ENCODE results near the gene ALOX5AP. TPM values are rescaled to one million over a fixed set of nuclear protein-coding genes. Genes with fewer than 3 reads are reported as not detected.

The ALOX5AP gene
- total and polyA plus RNA-seq, 10 of the 15 experiments (the other 5 are each of a cell fraction or from before 2014, with no cell fraction given), result 45.9 to 426 (median 109) TPM

- H3K9me3 ChIP-seq (replicated peaks; ENCODE audit: control insufficient read depth, insufficient read depth, low read length), result no peaks in the 10 kb centered on the region
- no peak overlapping the region for H3K27ac ChIP-seq (ENCODE audit: control insufficient read depth, insufficient read depth)
- no peaks in the 10 kb centered on the region for H3K27me3 ChIP-seq (replicated peaks in 1 of 2; ENCODE audit: control insufficient read depth in 2 of 2, insufficient read depth in 2 of 2, low read length in 1 of 2)
- no peak overlapping the region for H3K4me3 ChIP-seq
- H3K79me2 ChIP-seq (ENCODE audit: control insufficient read depth, insufficient read depth, low read length), result no peaks in the 10 kb centered on the region
- H3K36me3 ChIP-seq (ENCODE audit: control insufficient read depth in 2 of 2, insufficient read depth in 2 of 2, low read length in 1 of 2), result no peaks in the 10 kb centered on the region
- H3K4me2 ChIP-seq (ENCODE audit: control insufficient read depth, insufficient read depth), result no peak overlapping the region
- no peak overlapping the region for H3K9ac ChIP-seq (ENCODE audit: control insufficient read depth, insufficient read depth, low read length)
- no peaks in the 10 kb centered on the region for H3K4me1 ChIP-seq (ENCODE audit: control insufficient read depth, insufficient read depth, low read length)
- no TSS peak for BruUV-seq (replicated peaks)
- ChIA-PET POLR2A (no interaction called here), SMC1A (ENCODE audit: uncharacterized antibody, unreplicated experiment) (interaction anchor here (0.7 kb wide), 1 partner anchor 57 kb away, joined by 3 read pairs; no protein-coding TSS in a partner anchor), CTCF (interaction anchor here (1.1 kb wide), 1 partner anchor 14 kb away, joined by 3 read pairs; no protein-coding TSS in a partner anchor), RAD21 (ENCODE audit: unreplicated experiment) (no interaction called here)
- no peak for DNase-seq (ENCODE audit: low read depth, low spot score)
- intact Hi-C loops (cut with micrococcal nuclease; ENCODE audit: unreplicated experiment) (loop anchor here (5.0 kb wide), 1 partner anchor 56 kb away; no protein-coding TSS in a partner anchor), in situ Hi-C loops (cut with MboI) (no loop called here)
- H4K20me1 ChIP-seq (ENCODE audit: control insufficient read depth, insufficient read depth), result no peaks in the 10 kb centered on the region
- no peak for TF ChIP-seq PAX5 (IDR thresholded peaks at IDR 0.05; ENCODE audit: borderline replicate concordance, low read depth, low read length)
- no peak for TF ChIP-seq RB1 (IDR thresholded peaks at IDR 0.05; ENCODE audit: borderline replicate concordance)
- TF ChIP-seq, protein P1, sequence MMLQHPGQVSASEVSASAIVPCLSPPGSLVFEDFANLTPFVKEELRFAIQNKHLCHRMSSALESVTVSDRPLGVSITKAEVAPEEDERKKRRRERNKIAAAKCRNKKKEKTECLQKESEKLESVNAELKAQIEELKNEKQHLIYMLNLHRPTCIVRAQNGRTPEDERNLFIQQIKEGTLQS (IDR thresholded peaks at IDR 0.05; ENCODE audit: borderline replicate concordance, extremely low read depth, low read depth, low read length), result no peak
- TF ChIP-seq NFIC (IDR thresholded peaks at IDR 0.05; ENCODE audit: low read depth, low read length), result no peak
- no peak for TF ChIP-seq EED (IDR thresholded peaks at IDR 0.05; ENCODE audit: low read depth)
- no peak for TF ChIP-seq BACH1 (IDR thresholded peaks at IDR 0.05; ENCODE audit: borderline replicate concordance)
- TF ChIP-seq YY1 (IDR thresholded peaks at IDR 0.05; ENCODE audit: low read depth, low read length), result no peak
- TF ChIP-seq, protein P2, sequence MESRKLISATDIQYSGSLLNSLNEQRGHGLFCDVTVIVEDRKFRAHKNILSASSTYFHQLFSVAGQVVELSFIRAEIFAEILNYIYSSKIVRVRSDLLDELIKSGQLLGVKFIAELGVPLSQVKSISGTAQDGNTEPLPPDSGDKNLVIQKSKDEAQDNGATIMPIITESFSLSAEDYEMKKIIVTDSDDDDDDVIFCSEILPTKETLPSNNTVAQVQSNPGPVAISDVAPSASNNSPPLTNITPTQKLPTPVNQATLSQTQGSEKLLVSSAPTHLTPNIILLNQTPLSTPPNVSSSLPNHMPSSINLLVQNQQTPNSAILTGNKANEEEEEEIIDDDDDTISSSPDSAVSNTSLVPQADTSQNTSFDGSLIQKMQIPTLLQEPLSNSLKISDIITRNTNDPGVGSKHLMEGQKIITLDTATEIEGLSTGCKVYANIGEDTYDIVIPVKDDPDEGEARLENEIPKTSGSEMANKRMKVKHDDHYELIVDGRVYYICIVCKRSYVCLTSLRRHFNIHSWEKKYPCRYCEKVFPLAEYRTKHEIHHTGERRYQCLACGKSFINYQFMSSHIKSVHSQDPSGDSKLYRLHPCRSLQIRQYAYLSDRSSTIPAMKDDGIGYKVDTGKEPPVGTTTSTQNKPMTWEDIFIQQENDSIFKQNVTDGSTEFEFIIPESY (IDR thresholded peaks at IDR 0.05), result no peak
- no peak for TF ChIP-seq SUPT20H (IDR thresholded peaks at IDR 0.05; ENCODE audit: borderline replicate concordance, control insufficient read depth, low read depth, low read length)
- no peak for TF ChIP-seq PRDM15 (CRISPR knock-in tag; IDR thresholded peaks at IDR 0.05)
- no peak for TF ChIP-seq NFYA (IDR thresholded peaks at IDR 0.05; ENCODE audit: borderline replicate concordance, low read depth, low read length)
- TF ChIP-seq ZNF622 (IDR thresholded peaks at IDR 0.05), result no peak
- TF ChIP-seq ZNF384 (IDR thresholded peaks at IDR 0.05; ENCODE audit: borderline replicate concordance, low read depth, low read length), result no peak
- TF ChIP-seq CBX3 (IDR thresholded peaks at IDR 0.05; ENCODE audit: borderline replicate concordance, low read depth), result no peak
- no peak overlapping the region for H2AFZ ChIP-seq (ENCODE audit: control insufficient read depth, low read depth, low read length)
- FAIRE-seq, result no peak
- 68% methylated on average over 11 of the region's 11 CpGs for WGBS (ENCODE audit: insufficient coverage, insufficient replicate concordance, low lambda C conversion rate, missing lambda C conversion rate)
- ATAC-seq, result no peak
Observed at GRCh38 chr13:30810801-30811200, 75.5 kb downstream of the ALOX5AP start.

Measured in GM12878 (cell line).